Measurements from ENCODE around the gene SOX11. TPM values are rescaled to one million over a fixed set of nuclear protein-coding genes. Genes with fewer than 3 reads are reported as not detected.

Gene SOX11
- total RNA-seq, 1 experiment from 2014 or later, result not detected

DNA sequence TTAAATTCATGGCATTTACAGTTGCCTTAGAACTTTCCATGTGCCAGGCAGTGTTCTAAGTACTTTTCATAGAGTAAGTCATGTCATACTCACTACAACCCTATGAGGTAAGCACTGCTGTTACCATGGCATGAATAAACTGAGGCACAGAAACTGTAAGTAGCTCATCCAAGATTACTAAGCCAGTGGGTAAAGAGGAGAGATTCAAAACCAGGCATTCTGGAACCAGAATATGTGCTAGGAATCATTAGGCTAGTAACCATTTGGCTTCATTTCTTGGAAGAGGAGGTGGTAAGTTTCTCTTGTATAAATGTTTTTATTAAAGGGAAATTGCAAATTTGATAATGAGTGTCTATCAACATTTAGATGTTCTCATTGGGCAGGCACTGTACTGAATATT is 35.1 kb downstream of the SOX11 start:
- Histone ChIP-seq H3K27me3 (ENCODE audit: low read length) (no peaks in the 10 kb centered on the region), H3K27ac (ENCODE audit: low read length) (no peak overlapping the region), H3K4me3 (ENCODE audit: low read length) (no peak overlapping the region), H3K9ac (ENCODE audit: low read length) (no peak overlapping the region), H3K4me2 (ENCODE audit: low read length) (no peak overlapping the region), H3K36me3 (ENCODE audit: low read depth, low read length) (no peaks in the 10 kb centered on the region), H3K79me2 (ENCODE audit: low read length) (no peaks in the 10 kb centered on the region), H2AFZ (ENCODE audit: low read length) (no peak overlapping the region), H3K4me1 (ENCODE audit: insufficient read depth, low read length) (no peaks in the 10 kb centered on the region), H3K9me2 (replicated peaks; ENCODE audit: low read length) (no peaks in the 10 kb centered on the region), H4K20me1 (ENCODE audit: low read length) (no peaks in the 10 kb centered on the region), H3F3A (ENCODE audit: low read length, unreplicated experiment) (no peaks in the 10 kb centered on the region), H3K9me3 (ENCODE audit: low read length) (no peaks in the 10 kb centered on the region)
- no peak for TF ChIP-seq EZH2 (IDR thresholded peaks at IDR 0.05; ENCODE audit: low read length, unreplicated experiment)
- TF ChIP-seq, protein P1, sequence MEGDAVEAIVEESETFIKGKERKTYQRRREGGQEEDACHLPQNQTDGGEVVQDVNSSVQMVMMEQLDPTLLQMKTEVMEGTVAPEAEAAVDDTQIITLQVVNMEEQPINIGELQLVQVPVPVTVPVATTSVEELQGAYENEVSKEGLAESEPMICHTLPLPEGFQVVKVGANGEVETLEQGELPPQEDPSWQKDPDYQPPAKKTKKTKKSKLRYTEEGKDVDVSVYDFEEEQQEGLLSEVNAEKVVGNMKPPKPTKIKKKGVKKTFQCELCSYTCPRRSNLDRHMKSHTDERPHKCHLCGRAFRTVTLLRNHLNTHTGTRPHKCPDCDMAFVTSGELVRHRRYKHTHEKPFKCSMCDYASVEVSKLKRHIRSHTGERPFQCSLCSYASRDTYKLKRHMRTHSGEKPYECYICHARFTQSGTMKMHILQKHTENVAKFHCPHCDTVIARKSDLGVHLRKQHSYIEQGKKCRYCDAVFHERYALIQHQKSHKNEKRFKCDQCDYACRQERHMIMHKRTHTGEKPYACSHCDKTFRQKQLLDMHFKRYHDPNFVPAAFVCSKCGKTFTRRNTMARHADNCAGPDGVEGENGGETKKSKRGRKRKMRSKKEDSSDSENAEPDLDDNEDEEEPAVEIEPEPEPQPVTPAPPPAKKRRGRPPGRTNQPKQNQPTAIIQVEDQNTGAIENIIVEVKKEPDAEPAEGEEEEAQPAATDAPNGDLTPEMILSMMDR (conservative IDR thresholded peaks at IDR 0.05; ENCODE audit: low read depth, low read length), result no peak
- no peak for TF ChIP-seq EZH2phosphoT487 (IDR thresholded peaks at IDR 0.05; ENCODE audit: borderline replicate concordance, low read length)
- BruUV-seq (replicated peaks), result no TSS peak
- intact Hi-C loops (cut with micrococcal nuclease), result no loop called here
- ATAC-seq, result no peak
- DNase-seq, result no peak
- ChIA-PET CTCF (no interaction called here), POLR2A (ENCODE audit: unreplicated experiment) (no interaction called here)

- H3K36me3 ChIP-seq (ENCODE audit: low read depth, low read length), result no peaks in the 10 kb centered on the region
- intact Hi-C loops (cut with micrococcal nuclease), result no loop called here
- TF ChIP-seq EZH2 (IDR thresholded peaks at IDR 0.05; ENCODE audit: low read length, unreplicated experiment) (no peak), EZH2phosphoT487 (IDR thresholded peaks at IDR 0.05; ENCODE audit: borderline replicate concordance, low read length) (no peak)
- TF ChIP-seq, protein P1 (conservative IDR thresholded peaks at IDR 0.05; ENCODE audit: low read depth, low read length), result no peak
Observed at GRCh38 chr2:5729416-5729815, 37.2 kb downstream of the SOX11 start.

DNA sequence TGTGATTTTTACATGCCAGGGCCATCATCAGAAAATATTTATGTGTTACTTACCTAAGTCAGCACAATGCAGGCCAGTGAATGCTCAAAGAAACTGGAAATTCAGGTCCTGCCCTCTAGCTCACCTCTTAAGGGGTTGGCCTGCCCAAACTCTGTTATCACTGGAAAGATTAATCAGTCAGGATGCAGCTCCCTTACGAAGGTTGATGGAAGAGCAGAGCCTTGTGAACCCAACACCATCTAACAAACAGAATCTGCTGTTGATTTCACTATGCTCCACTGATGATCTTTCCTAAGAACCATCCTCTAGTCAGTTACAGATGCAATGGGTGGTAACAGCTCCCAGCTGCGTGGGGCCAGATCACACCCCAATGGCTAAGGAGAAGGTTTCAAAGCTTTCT is 38.2 kb downstream of the SOX11 start:
- Histone ChIP-seq H3F3A (ENCODE audit: low read length, unreplicated experiment) (no peaks in the 10 kb centered on the region), H3K4me2 (ENCODE audit: low read length) (no peak overlapping the region), H3K36me3 (ENCODE audit: low read depth, low read length) (no peaks in the 10 kb centered on the region), H4K20me1 (ENCODE audit: low read length) (no peaks in the 10 kb centered on the region), H3K4me1 (ENCODE audit: insufficient read depth, low read length) (no peaks in the 10 kb centered on the region), H3K79me2 (ENCODE audit: low read length) (no peaks in the 10 kb centered on the region), H3K27me3 (ENCODE audit: low read length) (no peaks in the 10 kb centered on the region), H3K27ac (ENCODE audit: low read length) (no peak overlapping the region), H3K9me2 (replicated peaks; ENCODE audit: low read length) (no peaks in the 10 kb centered on the region), H3K9ac (ENCODE audit: low read length) (no peak overlapping the region), H3K9me3 (ENCODE audit: low read length) (no peaks in the 10 kb centered on the region), H3K4me3 (ENCODE audit: low read length) (no peak overlapping the region), H2AFZ (ENCODE audit: low read length) (no peak overlapping the region)
- intact Hi-C loops (cut with micrococcal nuclease), result no loop called here
- no peak for ATAC-seq
- ChIA-PET POLR2A (ENCODE audit: unreplicated experiment) (no interaction called here), CTCF (no interaction called here)
- no peak for DNase-seq
- BruUV-seq (replicated peaks), result no TSS peak
- TF ChIP-seq EZH2 (IDR thresholded peaks at IDR 0.05; ENCODE audit: low read length, unreplicated experiment) (no peak), EZH2phosphoT487 (IDR thresholded peaks at IDR 0.05; ENCODE audit: borderline replicate concordance, low read length) (no peak)
- TF ChIP-seq, protein P1 (conservative IDR thresholded peaks at IDR 0.05; ENCODE audit: low read depth, low read length), result no peak

More at GRCh38 chr2:5729416-5729815, 37.2 kb downstream of the SOX11 start:
- H3K79me2 ChIP-seq (ENCODE audit: low read length), result no peaks in the 10 kb centered on the region
- no peaks in the 10 kb centered on the region for H4K20me1 ChIP-seq (ENCODE audit: low read length)
- H3K9ac ChIP-seq (ENCODE audit: low read length), result no peak overlapping the region
- H3K27me3 ChIP-seq (ENCODE audit: low read length), result no peaks in the 10 kb centered on the region
- H3F3A ChIP-seq (ENCODE audit: low read length, unreplicated experiment), result no peaks in the 10 kb centered on the region
- no TSS peak for BruUV-seq (replicated peaks)
- H3K4me2 ChIP-seq (ENCODE audit: low read length), result no peak overlapping the region
- H3K9me3 ChIP-seq (ENCODE audit: low read length), result no peaks in the 10 kb centered on the region
- H3K4me3 ChIP-seq (ENCODE audit: low read length), result no peak overlapping the region
- no peak for ATAC-seq
- H2AFZ ChIP-seq (ENCODE audit: low read length), result no peak overlapping the region
- ChIA-PET CTCF (no interaction called here), POLR2A (ENCODE audit: unreplicated experiment) (no interaction called here)
- no peak for DNase-seq
- H3K9me2 ChIP-seq (replicated peaks; ENCODE audit: low read length), result no peaks in the 10 kb centered on the region
- no peaks in the 10 kb centered on the region for H3K4me1 ChIP-seq (ENCODE audit: insufficient read depth, low read length)
- H3K27ac ChIP-seq (ENCODE audit: low read length), result no peak overlapping the region
